ENCODE data around the gene AADACL3.

Gene AADACL3

GRCh38 chr1:12678350-12678749 lies 37.6 kb upstream of the AADACL3 start:
- no peak for DNase-seq (ENCODE audit: low read depth)
- TF ChIP-seq MAX (IDR thresholded peaks at IDR 0.05; ENCODE audit: low read depth, low read length) (no peak), POLR2A (IDR thresholded peaks at IDR 0.05; ENCODE audit: extremely low read depth, insufficient read length) (no peak), MYC (IDR thresholded peaks at IDR 0.05; ENCODE audit: low read depth, low read length) (no peak), CTCF (IDR thresholded peaks at IDR 0.05; ENCODE audit: low read depth, low read length) (no peak)

GRCh38 chr1:12678820-12679219 lies 37.1 kb upstream of the AADACL3 start:
- H3K4me3 ChIP-seq (ENCODE audit: low read depth, low read length), result no peak overlapping the region
- DNase-seq (ENCODE audit: low read depth), result no peak
- TF ChIP-seq POLR2A (IDR thresholded peaks at IDR 0.05; ENCODE audit: extremely low read depth, insufficient read length) (no peak), CTCF (IDR thresholded peaks at IDR 0.05; ENCODE audit: low read depth, low read length) (no peak), MYC (IDR thresholded peaks at IDR 0.05; ENCODE audit: low read depth, low read length) (no peak), MAX (IDR thresholded peaks at IDR 0.05; ENCODE audit: low read depth, low read length) (no peak)

More at GRCh38 chr1:12678350-12678749, 37.6 kb upstream of the AADACL3 start:
- H3K4me3 ChIP-seq (ENCODE audit: low read depth, low read length), result no peak overlapping the region

GRCh38 chr1:12690156-12690555 lies 25.8 kb upstream of the AADACL3 start:
- no peak for TF ChIP-seq CTCF (IDR thresholded peaks at IDR 0.05; ENCODE audit: low read depth, low read length)
- TF ChIP-seq MYC (IDR thresholded peaks at IDR 0.05; ENCODE audit: low read depth, low read length), result no peak
- TF ChIP-seq POLR2A (IDR thresholded peaks at IDR 0.05; ENCODE audit: extremely low read depth, insufficient read length), result no peak
- no peak for TF ChIP-seq MAX (IDR thresholded peaks at IDR 0.05; ENCODE audit: low read depth, low read length)
- DNase-seq (ENCODE audit: low read depth), result no peak
- no peak overlapping the region for H3K4me3 ChIP-seq (ENCODE audit: low read depth, low read length)

- peak; percentile 15 for DNase-seq (ENCODE audit: low read depth)
- H3K4me3 ChIP-seq (ENCODE audit: low read depth, low read length), result no peak overlapping the region
- no peak for TF ChIP-seq POLR2A (IDR thresholded peaks at IDR 0.05; ENCODE audit: extremely low read depth, insufficient read length)
- no peak for TF ChIP-seq CTCF (IDR thresholded peaks at IDR 0.05; ENCODE audit: low read depth, low read length)
- TF ChIP-seq MAX (IDR thresholded peaks at IDR 0.05; ENCODE audit: low read depth, low read length), result no peak
- no peak for TF ChIP-seq MYC (IDR thresholded peaks at IDR 0.05; ENCODE audit: low read depth, low read length)
These were observed 22.7 kb upstream of the AADACL3 start for GRCh38 chr1:12692967-12693782.

- H3K4me3 ChIP-seq (ENCODE audit: low read depth, low read length), result no peak overlapping the region
- TF ChIP-seq CTCF (IDR thresholded peaks at IDR 0.05; ENCODE audit: low read depth, low read length), result no peak
- TF ChIP-seq POLR2A (IDR thresholded peaks at IDR 0.05; ENCODE audit: extremely low read depth, insufficient read length), result no peak
- TF ChIP-seq MYC (IDR thresholded peaks at IDR 0.05; ENCODE audit: low read depth, low read length), result no peak
- TF ChIP-seq MAX (IDR thresholded peaks at IDR 0.05; ENCODE audit: low read depth, low read length), result no peak
- DNase-seq (ENCODE audit: low read depth), result no peak
These were observed 19.3 kb upstream of the AADACL3 start for GRCh38 chr1:12696658-12697057.
